ENCODE measurements around the gene PPP1R14B. TPM values are rescaled to one million over a fixed set of nuclear protein-coding genes. Genes with fewer than 3 reads are reported as not detected.

PPP1R14B gene
- total and polyA plus RNA-seq, 2 donors (not counting 3 experiments of a cell fraction or from before 2014, with no cell fraction given): 308 to 431 TPM

GRCh38 chr11:64231546-64231945 lies 15.2 kb downstream of the PPP1R14B start:
- no peaks in the 10 kb centered on the region for H3K27me3 ChIP-seq (ENCODE audit: control insufficient read depth in 2 of 2, insufficient read depth in 2 of 2, low read length in 2 of 2)
- H4K20me1 ChIP-seq (replicated peaks; ENCODE audit: control insufficient read depth, extremely low read depth, insufficient read depth, low read length): no peaks in the 10 kb centered on the region
- H3K4me1 ChIP-seq (ENCODE audit: control insufficient read depth, extremely low read depth, insufficient read depth, low read length): peaks cover 15% of the 10 kb centered on the region
- no peak for FAIRE-seq
- H3K79me2 ChIP-seq (ENCODE audit: control insufficient read depth, insufficient read depth, low read length): peaks cover 6% of the 10 kb centered on the region
- no peak for TF ChIP-seq EZH2 (IDR thresholded peaks at IDR 0.05; ENCODE audit: borderline replicate concordance, low read depth, low read length, severe bottlenecking)
- TF ChIP-seq FOS (IDR thresholded peaks at IDR 0.05; ENCODE audit: borderline replicate concordance, insufficient read depth, low read length): no peak
- TF ChIP-seq CTCF (IDR thresholded peaks at IDR 0.05; ENCODE audit: extremely low read depth in 1 of 2, insufficient read depth in 1 of 2, low read depth in 1 of 2, low read length in 2 of 2): no peak
- TF ChIP-seq MAX (IDR thresholded peaks at IDR 0.05; ENCODE audit: insufficient read depth, insufficient read length): no peak
- TF ChIP-seq POLR2A (IDR thresholded peaks at IDR 0.05; ENCODE audit: low read depth, low read length): no peak
- no peak for TF ChIP-seq POLR2AphosphoS5 (IDR thresholded peaks at IDR 0.05; ENCODE audit: insufficient read depth, low read depth, low read length)
- TF ChIP-seq GATA2 (IDR thresholded peaks at IDR 0.05; ENCODE audit: insufficient read depth, insufficient read length, low read depth, low read length): no peak
- no peak for TF ChIP-seq MYC (IDR thresholded peaks at IDR 0.05; ENCODE audit: low read depth, low read length)
- no peak for TF ChIP-seq JUN (IDR thresholded peaks at IDR 0.05; ENCODE audit: borderline replicate concordance, insufficient read depth, insufficient read length, low read depth)
- no peak overlapping the region for H3K4me3 ChIP-seq (replicated peaks in 1 of 3; ENCODE audit: insufficient read depth in 1 of 3, low read depth in 1 of 3, low read length in 3 of 3)
- no peaks in the 10 kb centered on the region for H3K9me3 ChIP-seq (replicated peaks; ENCODE audit: control insufficient read depth, insufficient read depth, low read length)
- ChIA-PET CTCF (interaction anchor here (0.9 to 2.0 kb wide), 3 partner anchors 24 to 73 kb away, joined by 3 to 4 read pairs (median 4); no protein-coding TSS in a partner anchor), POLR2A (interaction anchor here (0.7 kb wide), 1 partner anchor 46 kb away, joined by 3 read pairs; the partner anchor contains the start of gene STIP1)
- no peaks in the 10 kb centered on the region for H3K9me1 ChIP-seq (replicated peaks; ENCODE audit: control insufficient read depth, extremely low read depth, insufficient read depth, low read length)
- peaks cover 0 to 2% of the 10 kb centered on the region in 2 experiments for H3K36me3 ChIP-seq (ENCODE audit: control insufficient read depth in 2 of 2, extremely low read depth in 1 of 2, insufficient read depth in 2 of 2, low read length in 2 of 2)
- H3K9ac ChIP-seq (replicated peaks; ENCODE audit: extremely low read depth, insufficient read depth, low read length): no peak overlapping the region
- H3K4me2 ChIP-seq (ENCODE audit: insufficient read depth, low read length): no peak overlapping the region
- no peak for DNase-seq (ENCODE audit: low read depth, low spot score)
- dilution Hi-C loops (cut with MboI; ENCODE audit: extremely low pct_ligation_motif_present, low sequenced_read_pairs) (no loop called here), intact Hi-C loops (cut with micrococcal nuclease) (loop anchor here (5.0 kb wide), 1 partner anchor 44 kb away; the partner anchor contains the start of gene STIP1)
- no TSS peak for BruUV-seq (replicated peaks)
- H2AFZ ChIP-seq (ENCODE audit: low read depth, low read length): no peak overlapping the region
- H3K27ac ChIP-seq (ENCODE audit: insufficient read depth, low read depth, low read length): no peak overlapping the region
